Measurements from ENCODE around the gene COL7A1. TPM values are rescaled to one million over a fixed set of nuclear protein-coding genes. Genes with fewer than 3 reads are reported as not detected.
"Not testable (repeated sequence)": the region's sequence is repeated elsewhere in the genome, so short reads cannot be mapped to it uniquely, and the experiment has no call there.

Gene COL7A1
- total RNA-seq, 2 donors from 2014 or later = 6.1 to 6.3 TPM

- no peak for ATAC-seq (replicated peaks)
- H3K27me3 Mint-ChIP-seq = no peaks in the 10 kb centered on the region
Measured at GRCh38 chr3:48555231-48555948, 39.7 kb downstream of the COL7A1 start.

GRCh38 chr3:48553886-48554845 lies 41.0 kb downstream of the COL7A1 start:
- H3K27ac Mint-ChIP-seq = no peak overlapping the region
- ATAC-seq (replicated peaks) = no peak

More at GRCh38 chr3:48555231-48555948, 39.7 kb downstream of the COL7A1 start:
- H3K4me3 Mint-ChIP-seq = peak overlapping the region; percentile 69
- peak overlapping the region; percentile 74 for H3K27ac Mint-ChIP-seq
- peaks cover 5% of the 10 kb centered on the region for H3K4me1 Mint-ChIP-seq
- peaks cover 72% of the 10 kb centered on the region for H3K36me3 Mint-ChIP-seq (ENCODE audit: low read depth)
- no peaks in the 10 kb centered on the region for H3K9me3 Mint-ChIP-seq

GRCh38 chr3:48553361-48553760 lies 41.8 kb downstream of the COL7A1 start:
- H3K4me1 Mint-ChIP-seq = no peaks in the 10 kb centered on the region
- ATAC-seq (replicated peaks) = no peak
- H3K27me3 Mint-ChIP-seq = no peaks in the 10 kb centered on the region
- peak overlapping the region; percentile 69 for H3K4me3 Mint-ChIP-seq
- H3K9me3 Mint-ChIP-seq = no peaks in the 10 kb centered on the region
- H3K27ac Mint-ChIP-seq = no peak overlapping the region
- peaks cover 92% of the 10 kb centered on the region for H3K36me3 Mint-ChIP-seq (ENCODE audit: low read depth)

More at GRCh38 chr3:48553886-48554845, 41.0 kb downstream of the COL7A1 start:
- Mint-ChIP-seq H3K27me3 (no peaks in the 10 kb centered on the region), H3K9me3 (no peaks in the 10 kb centered on the region), H3K4me1 (peaks cover 5% of the 10 kb centered on the region), H3K36me3 (ENCODE audit: low read depth) (peaks cover 84% of the 10 kb centered on the region), H3K4me3 (peak overlapping the region; percentile 69)

GRCh38 chr3:48552111-48552951 lies 42.8 kb downstream of the COL7A1 start:
- peak overlapping the region; percentile 7 for H3K4me3 Mint-ChIP-seq
- H3K27me3 Mint-ChIP-seq = no peaks in the 10 kb centered on the region
- H3K27ac Mint-ChIP-seq = no peak overlapping the region
- no peak for ATAC-seq (replicated peaks)
- H3K4me1 Mint-ChIP-seq = no peaks in the 10 kb centered on the region
- H3K36me3 Mint-ChIP-seq (ENCODE audit: low read depth) = peaks cover 96% of the 10 kb centered on the region
- no peaks in the 10 kb centered on the region for H3K9me3 Mint-ChIP-seq

- not testable (repeated sequence) for H3K4me1 Mint-ChIP-seq; H3K27ac Mint-ChIP-seq; H3K27me3 Mint-ChIP-seq; ATAC-seq (replicated peaks); H3K9me3 Mint-ChIP-seq; H3K4me3 Mint-ChIP-seq
- peaks cover 96% of the 10 kb centered on the region for H3K36me3 Mint-ChIP-seq (ENCODE audit: low read depth)
Measured at GRCh38 chr3:48551651-48552050, 43.5 kb downstream of the COL7A1 start.

- Mint-ChIP-seq H3K27ac (no peak overlapping the region), H3K36me3 (ENCODE audit: low read depth) (peaks cover 97% of the 10 kb centered on the region)
Measured at GRCh38 chr3:48548729-48549705, 46.1 kb downstream of the COL7A1 start.

GRCh38 chr3:48548126-48548525 lies 47.0 kb downstream of the COL7A1 start:
- Mint-ChIP-seq H3K36me3 (ENCODE audit: low read depth) (peaks cover 97% of the 10 kb centered on the region), H3K4me1 (peaks cover 5% of the 10 kb centered on the region), H3K4me3 (no peak overlapping the region), H3K27me3 (no peaks in the 10 kb centered on the region), H3K27ac (no peak overlapping the region), H3K9me3 (no peaks in the 10 kb centered on the region)
- no peak for ATAC-seq (replicated peaks)

More at GRCh38 chr3:48548729-48549705, 46.1 kb downstream of the COL7A1 start:
- no peaks in the 10 kb centered on the region for H3K9me3 Mint-ChIP-seq
- H3K4me3 Mint-ChIP-seq = no peak overlapping the region
- H3K27me3 Mint-ChIP-seq = no peaks in the 10 kb centered on the region
- ATAC-seq (replicated peaks) = peak; percentile 89
- H3K4me1 Mint-ChIP-seq = peaks cover 5% of the 10 kb centered on the region

GRCh38 chr3:48546203-48546829 lies 48.8 kb downstream of the COL7A1 start:
- Mint-ChIP-seq H3K9me3 (no peaks in the 10 kb centered on the region), H3K27ac (no peak overlapping the region), H3K27me3 (no peaks in the 10 kb centered on the region), H3K36me3 (ENCODE audit: low read depth) (peaks cover 98% of the 10 kb centered on the region), H3K4me3 (no peak overlapping the region), H3K4me1 (peaks cover 5% of the 10 kb centered on the region)
- no peak for ATAC-seq (replicated peaks)

- Mint-ChIP-seq H3K4me3 (no peak overlapping the region), H3K36me3 (ENCODE audit: low read depth) (peaks cover 99% of the 10 kb centered on the region), H3K27ac (no peak overlapping the region), H3K4me1 (peaks cover 5% of the 10 kb centered on the region), H3K9me3 (no peaks in the 10 kb centered on the region), H3K27me3 (no peaks in the 10 kb centered on the region)
- peak; percentile 16 for ATAC-seq (replicated peaks)
Measured at GRCh38 chr3:48544141-48544540, 51.0 kb downstream of the COL7A1 start.

- H3K9me3 Mint-ChIP-seq = no peaks in the 10 kb centered on the region
- H3K27me3 Mint-ChIP-seq = no peaks in the 10 kb centered on the region
- peaks cover 5% of the 10 kb centered on the region for H3K4me1 Mint-ChIP-seq
- ATAC-seq (replicated peaks) = no peak
- H3K27ac Mint-ChIP-seq = no peak overlapping the region
- H3K4me3 Mint-ChIP-seq = no peak overlapping the region
- peaks cover 99% of the 10 kb centered on the region for H3K36me3 Mint-ChIP-seq (ENCODE audit: low read depth)
Measured at GRCh38 chr3:48543271-48543866, 51.8 kb downstream of the COL7A1 start.

GRCh38 chr3:48538451-48538850 lies 56.7 kb downstream of the COL7A1 start:
- Mint-ChIP-seq H3K9me3 (no peaks in the 10 kb centered on the region), H3K27me3 (no peaks in the 10 kb centered on the region), H3K36me3 (ENCODE audit: low read depth) (peaks cover 99% of the 10 kb centered on the region), H3K4me3 (no peak overlapping the region), H3K27ac (no peak overlapping the region), H3K4me1 (peaks cover 4% of the 10 kb centered on the region)
- ATAC-seq (replicated peaks) = peak; percentile 38

- no peak for ATAC-seq (replicated peaks)
- H3K36me3 Mint-ChIP-seq (ENCODE audit: low read depth) = peaks cover 97% of the 10 kb centered on the region
Measured at GRCh38 chr3:48536785-48537184, 58.3 kb downstream of the COL7A1 start.

More at GRCh38 chr3:48536785-48537184, 58.3 kb downstream of the COL7A1 start:
- Mint-ChIP-seq H3K27ac (no peak overlapping the region), H3K27me3 (no peaks in the 10 kb centered on the region), H3K4me1 (peaks cover 4% of the 10 kb centered on the region), H3K9me3 (no peaks in the 10 kb centered on the region), H3K4me3 (no peak overlapping the region)

Data from activated T-helper 17 cell treated with anti-CD3 and anti-CD28 coated beads, Interleukin-2, amount 50 U/mL, for 72 hours (primary cell).